ENCODE data around the gene SEC23IP. TPM values are rescaled to one million over a fixed set of nuclear protein-coding genes. Genes with fewer than 3 reads are reported as not detected.

The SEC23IP gene
- polyA plus RNA-seq, 3 donors = 11.5 to 43.8 (median 42.0) TPM

- Mint-ChIP-seq H3K4me1 (peaks cover 16% of the 10 kb centered on the region), H3K9me3 (no peaks in the 10 kb centered on the region), H3K27ac (peak overlapping the region; percentile 46 to 86 (median 77)), H3K27me3 (ENCODE audit: low read depth in 3 of 3) (peaks cover 0 to 1% (median 0%) of the 10 kb centered on the region in 3 donors), H3K36me3 (peaks cover 60 to 88% of the 10 kb centered on the region in 2 donors), H3K4me3 (peak overlapping the region in 1 of 2 donors; percentile 41)
- no CpG with 5 or more reads among the region's 1 CpG for WGBS (ENCODE audit: insufficient coverage)
- Histone ChIP-seq H3K36me3 (replicated peaks in 1 of 2; ENCODE audit: control insufficient read depth in 1 of 2, insufficient read depth in 2 of 2, low read length in 2 of 2) (peaks cover 69 to 96% of the 10 kb centered on the region in 2 donors), H3K9ac (ENCODE audit: insufficient read depth, low read length, poor library complexity, severe bottlenecking) (no peak overlapping the region), H2AFZ (ENCODE audit: insufficient read depth, low read depth, low read length, poor library complexity, severe bottlenecking) (peak overlapping the region; percentile 47), H3K4me3 (replicated peaks in 1 of 3; ENCODE audit: low read depth in 2 of 3, low read length in 3 of 3) (peak overlapping the region in 1 of 3 experiments; percentile 22), H3K79me2 (ENCODE audit: insufficient read depth, low read length) (no peaks in the 10 kb centered on the region), H4K20me1 (ENCODE audit: insufficient read depth, low read length) (no peaks in the 10 kb centered on the region), H3K9me3 (replicated peaks in 1 of 2; ENCODE audit: control insufficient read depth in 1 of 2, insufficient read depth in 1 of 2, low read length in 2 of 2) (no peaks in the 10 kb centered on the region), H3K4me1 (ENCODE audit: control insufficient read depth in 1 of 2, insufficient read depth in 2 of 2, low read length in 2 of 2) (peaks cover 5 to 12% of the 10 kb centered on the region in 2 donors), H3K27ac (ENCODE audit: low read depth in 1 of 2, low read length in 2 of 2) (peak overlapping the region in 1 of 2 donors; percentile 80), H3K27me3 (ENCODE audit: control insufficient read depth in 2 of 2, insufficient read depth in 2 of 2, low read length in 2 of 2) (no peaks in the 10 kb centered on the region), H3K4me2 (replicated peaks; ENCODE audit: extremely low read depth, low read length, poor library complexity, severe bottlenecking) (peak overlapping the region; percentile 38)
- peak; percentile 7 to 22 (median 9) for DNase-seq
- TF ChIP-seq CTCF (IDR thresholded peaks at IDR 0.05) = no peak
- intact Hi-C loops (cut with micrococcal nuclease) = no loop called here
Observed at GRCh38 chr10:119919826-119920225, 27.3 kb downstream of the SEC23IP start.

GRCh38 chr10:119928411-119928810 is 35.9 kb downstream of the SEC23IP start:
- TF ChIP-seq CTCF (IDR thresholded peaks at IDR 0.05) = no peak
- Histone ChIP-seq H3K4me1 (ENCODE audit: control insufficient read depth in 1 of 2, insufficient read depth in 2 of 2, low read length in 2 of 2) (no peaks in the 10 kb centered on the region), H3K79me2 (ENCODE audit: insufficient read depth, low read length) (no peaks in the 10 kb centered on the region), H3K4me3 (replicated peaks in 1 of 3; ENCODE audit: low read depth in 2 of 3, low read length in 3 of 3) (no peak overlapping the region), H3K4me2 (replicated peaks; ENCODE audit: extremely low read depth, low read length, poor library complexity, severe bottlenecking) (no peak overlapping the region), H3K9me3 (replicated peaks in 1 of 2; ENCODE audit: control insufficient read depth in 1 of 2, insufficient read depth in 1 of 2, low read length in 2 of 2) (no peaks in the 10 kb centered on the region), H3K36me3 (replicated peaks in 1 of 2; ENCODE audit: control insufficient read depth in 1 of 2, insufficient read depth in 2 of 2, low read length in 2 of 2) (peaks cover 86 to 100% of the 10 kb centered on the region in 2 donors), H2AFZ (ENCODE audit: insufficient read depth, low read depth, low read length, poor library complexity, severe bottlenecking) (no peak overlapping the region), H3K27me3 (ENCODE audit: control insufficient read depth in 2 of 2, insufficient read depth in 2 of 2, low read length in 2 of 2) (no peaks in the 10 kb centered on the region), H4K20me1 (ENCODE audit: insufficient read depth, low read length) (no peaks in the 10 kb centered on the region), H3K9ac (ENCODE audit: insufficient read depth, low read length, poor library complexity, severe bottlenecking) (no peak overlapping the region), H3K27ac (ENCODE audit: low read depth in 1 of 2, low read length in 2 of 2) (no peak overlapping the region)
- intact Hi-C loops (cut with micrococcal nuclease) = loop anchor here in 1 of 2 donors (5.0 kb wide), 1 partner anchor 871 kb away; no protein-coding TSS in a partner anchor
- Mint-ChIP-seq H3K27ac (no peak overlapping the region), H3K9me3 (no peaks in the 10 kb centered on the region), H3K4me3 (no peak overlapping the region), H3K27me3 (ENCODE audit: low read depth in 3 of 3) (no peaks in the 10 kb centered on the region), H3K36me3 (peaks cover 83 to 94% of the 10 kb centered on the region in 2 donors), H3K4me1 (peaks cover 3% of the 10 kb centered on the region)
- DNase-seq = no peak
